GM12878 (cell line): ENCODE data around the gene IL17F. TPM values are rescaled to one million over a fixed set of nuclear protein-coding genes. Genes with fewer than 3 reads are reported as not detected.

ENCODE experiments used
- ATAC-seq: fragments of 200-7000 bp; cut with Tn5 transposase; 3 replicates; pipeline ENCODE4 v1.9.1; 2020; ENCODE audit warnings: mild to moderate bottlenecking, moderate library complexity
- BruUV-seq: library from RNA; stranded (reverse); fragments of 400-500 nt; replicated peaks from 2 replicates; lab custom pipeline; 2021; lab: Mats Ljungman, UMichigan
- CTCF ChIA-PET: fragments of 300-600 bp; sonication (Branson Sonifier 250); formaldehyde crosslinking; extraction: SDS; loops from one replicate; lab custom pipeline; 2021; ENCODE audit warnings: inconsistent platforms; lab: Yijun Ruan, JAX
- POLR2A ChIA-PET: fragments of 350-600 bp; formaldehyde crosslinking; extraction: SDS; loops from one replicate; lab custom pipeline; 2021; ENCODE audit warnings: inconsistent platforms; lab: Charles Lee
- RAD21 ChIA-PET: fragments of 300-600 bp; sonication (Branson Sonifier 250); formaldehyde crosslinking; loops from one replicate; lab custom pipeline; 2023; ENCODE audit warnings: antibody characterized with exemption; ENCODE audit not compliant: unreplicated experiment; lab: Charles Lee
- SMC1A ChIA-PET: fragments of 300-600 bp; sonication (Branson Sonifier 250); formaldehyde crosslinking; loops from one replicate; lab custom pipeline; 2023; ENCODE audit not compliant: unreplicated experiment, uncharacterized antibody; lab: Charles Lee
- DNase-seq: peaks from one replicate; pipeline ENCODE4 v3.0.0-alpha.2; 2011; ENCODE audit warnings: low read depth, low spot score
- FAIRE-seq: peaks from 3 replicates; lab custom pipeline; 2011; peaks lifted over from hg19 to GRCh38; lab: Jason Lieb, UNC
- H2AFZ ChIP-seq: 2 replicates; pipeline ENCODE4 v1.6.0; 2011; ENCODE audit warnings: low read depth, low read length, control low read depth; ENCODE audit not compliant: control insufficient read depth
- H3K27ac ChIP-seq: 2 replicates; pipeline ENCODE4 v1.5.1; 2011; ENCODE audit warnings: control low read depth; ENCODE audit not compliant: control insufficient read depth, insufficient read depth
- H3K27me3 ChIP-seq, 2 experiments: replicated peaks in 1 of 2; 2 replicates each; pipeline versions ENCODE4 v1.6.0 to v1.6.1; 2011; ENCODE audit warnings: low read length in 1 of 2; ENCODE audit not compliant: control insufficient read depth in 2 of 2, insufficient read depth in 2 of 2
- H3K36me3 ChIP-seq, 2 experiments: 2 replicates each; pipeline ENCODE4 v1.5.1; 2011; ENCODE audit warnings: low read length in 1 of 2; ENCODE audit not compliant: control insufficient read depth in 2 of 2, insufficient read depth in 2 of 2
- H3K4me1 ChIP-seq: 2 replicates; pipeline ENCODE4 v1.6.1; 2011; ENCODE audit warnings: mild to moderate bottlenecking, low read length, moderate library complexity, mixed read lengths; ENCODE audit not compliant: control insufficient read depth, insufficient read depth
- H3K4me2 ChIP-seq: 2 replicates; pipeline ENCODE4 v1.6.0; 2011; ENCODE audit warnings: control low read depth; ENCODE audit not compliant: control insufficient read depth, insufficient read depth
- H3K4me3 ChIP-seq: fragments of 200-600 bp; sonication (generic); 2 replicates; pipeline ENCODE4 v1.5.1; 2016
- H3K79me2 ChIP-seq: 2 replicates; pipeline ENCODE4 v1.6.0; 2011; ENCODE audit warnings: low read length; ENCODE audit not compliant: control insufficient read depth, insufficient read depth
- H3K9ac ChIP-seq: 2 replicates; pipeline ENCODE4 v1.8.0; 2011; ENCODE audit warnings: low read length, control low read depth, mixed read lengths; ENCODE audit not compliant: control insufficient read depth, insufficient read depth
- H3K9me3 ChIP-seq: replicated peaks from 3 replicates; pipeline ENCODE4 v1.5.1; 2011; ENCODE audit warnings: mild to moderate bottlenecking, low read length; ENCODE audit not compliant: control insufficient read depth, insufficient read depth
- H4K20me1 ChIP-seq: 2 replicates; pipeline ENCODE4 v1.6.0; 2011; ENCODE audit not compliant: control insufficient read depth, insufficient read depth
- EED ChIP-seq: sonication (generic); IDR thresholded peaks from 2 replicates; pipeline ENCODE4 v1.6.1; 2016; ENCODE audit warnings: antibody characterized with exemption, low read depth
- FOXM1 ChIP-seq: IDR thresholded peaks from 2 replicates; pipeline ENCODE4 v1.6.1; 2012; ENCODE audit warnings: low read depth, mild to moderate bottlenecking, inconsistent platforms, low read length, moderate library complexity
- IKZF1 ChIP-seq: fragments of 450-650 bp; conservative IDR thresholded peaks from 2 replicates; pipeline ENCODE4 v1.6.1; 2017; ENCODE audit warnings: antibody characterized with exemption, mild to moderate bottlenecking
- IKZF2 ChIP-seq, 2 experiments: fragments of 450-650 bp; IDR thresholded peaks; 2 replicates each; pipeline ENCODE4 v1.6.1; 2017; ENCODE audit warnings: mild to moderate bottlenecking in 2 of 2, moderate library complexity in 2 of 2
- IRF4 ChIP-seq: IDR thresholded peaks from 2 replicates; pipeline ENCODE4 v1.6.1; 2011; ENCODE audit warnings: low read depth, low read length
- JUNB ChIP-seq: IDR thresholded peaks from 2 replicates; pipeline ENCODE4 v1.6.1; 2016; ENCODE audit warnings: antibody characterized with exemption, mild to moderate bottlenecking
- LARP7 ChIP-seq: fragments of 450-650 bp; IDR thresholded peaks from 2 replicates; pipeline ENCODE4 v1.6.1; 2017; ENCODE audit warnings: mild to moderate bottlenecking
- RAD21 ChIP-seq: IDR thresholded peaks from 2 replicates; pipeline ENCODE4 v1.6.1; 2011; ENCODE audit warnings: mild to moderate bottlenecking, low read depth, low read length, moderate library complexity; ENCODE audit not compliant: insufficient read depth
- RUNX3 ChIP-seq: IDR thresholded peaks from 2 replicates; pipeline ENCODE4 v1.6.1; 2012; ENCODE audit warnings: low read length, inconsistent platforms
- SMC3 ChIP-seq: IDR thresholded peaks from 2 replicates; pipeline ENCODE4 v1.6.1; 2011; ENCODE audit warnings: low read length, improper control_type of control experiment, borderline replicate concordance
- YY1 ChIP-seq: IDR thresholded peaks from 2 replicates; pipeline ENCODE4 v1.6.1; 2011; ENCODE audit warnings: low read depth, mild to moderate bottlenecking, low read length
- WGBS: methylation state at CpG from one replicate; pipeline ENCODE4 v1.1.6; 2016; ENCODE audit warnings: low lambda C conversion rate; ENCODE audit not compliant: insufficient replicate concordance, insufficient coverage; ENCODE audit errors: missing lambda C conversion rate; 5-methylcytosine and 5-hydroxymethylcytosine counted together
- in situ Hi-C: fragments of 300-500 bp; cut with MboI; formaldehyde crosslinking; loops from 9 replicates; pipeline ENCODE4 v1.14.3; 2018; ENCODE audit warnings: mixed read lengths
- intact Hi-C: fragments of 100-400 bp; cut with micrococcal nuclease; formaldehyde crosslinking; loops from one replicate; pipeline ENCODE4 v1.14.2; 2022; ENCODE audit not compliant: unreplicated experiment
- polyA plus RNA-seq, 11 experiments: library from polyadenylated mRNA; depleted of rRNA in 4 of 11; unstranded in 6 of 11; stranded (reverse) in 5 of 11; fragments of >200 nt; fragmentation: Nextera tagmentation in 4 of 11; fragmentation: Illumina TruSeq in 1 of 11; extraction: Ambion mirVana in 4 of 11; extraction: Trizol in 1 of 11; gene quantifications; 1 replicate in 1 of 11; 2 replicates in 10 of 11; pipeline versions ENCODE4 v1.2.1 to v1.2.3, GENCODE V29; 2011 to 2016; ENCODE audit warnings: inconsistent platforms in 2 of 11, missing spikeins in 2 of 11, low read depth in 1 of 11
- total RNA-seq, 4 experiments: library from RNA; depleted of rRNA in 3 of 4; stranded (reverse); fragments of >200 nt in 3 of 4; fragmentation: Illumina TruSeq in 1 of 4; extraction: Trizol in 1 of 4; gene quantifications; 2 replicates each; pipeline versions ENCODE4 v1.2.1 to v1.2.3, GENCODE V29; 2013 to 2021
- TF ChIP-seq, protein P1 (sequence below), 3 experiments: IDR thresholded peaks in 2 of 3; conservative IDR thresholded peaks in 1 of 3; 2 replicates each; pipeline ENCODE4 v1.5.1; 2011; ENCODE audit warnings: low read depth in 3 of 3, low read length in 3 of 3, mild to moderate bottlenecking in 3 of 3, control low read depth in 2 of 3, moderate library complexity in 2 of 3, inconsistent platforms in 1 of 3, mixed read lengths in 1 of 3; ENCODE audit not compliant: control insufficient read depth in 2 of 3, insufficient read depth in 1 of 3; ENCODE audit errors: extremely low read depth in 1 of 3
- TF ChIP-seq, protein P2 (sequence below): fragments of 450-650 bp; IDR thresholded peaks from 2 replicates; pipeline ENCODE4 v1.6.1; 2017; ENCODE audit warnings: antibody characterized with exemption, mild to moderate bottlenecking, moderate library complexity
- TF ChIP-seq, protein P3 (sequence below): fragments of 450-650 bp; IDR thresholded peaks from 2 replicates; pipeline ENCODE4 v1.6.1; 2018; ENCODE audit warnings: mild to moderate bottlenecking, low read depth, moderate library complexity; ENCODE audit not compliant: partially characterized antibody

The IL17F gene
- total and polyA plus RNA-seq, 10 of the 15 experiments (the other 5 are each of a cell fraction or from before 2014, with no cell fraction given) = 0.20 TPM; not detected in 9

DNA sequence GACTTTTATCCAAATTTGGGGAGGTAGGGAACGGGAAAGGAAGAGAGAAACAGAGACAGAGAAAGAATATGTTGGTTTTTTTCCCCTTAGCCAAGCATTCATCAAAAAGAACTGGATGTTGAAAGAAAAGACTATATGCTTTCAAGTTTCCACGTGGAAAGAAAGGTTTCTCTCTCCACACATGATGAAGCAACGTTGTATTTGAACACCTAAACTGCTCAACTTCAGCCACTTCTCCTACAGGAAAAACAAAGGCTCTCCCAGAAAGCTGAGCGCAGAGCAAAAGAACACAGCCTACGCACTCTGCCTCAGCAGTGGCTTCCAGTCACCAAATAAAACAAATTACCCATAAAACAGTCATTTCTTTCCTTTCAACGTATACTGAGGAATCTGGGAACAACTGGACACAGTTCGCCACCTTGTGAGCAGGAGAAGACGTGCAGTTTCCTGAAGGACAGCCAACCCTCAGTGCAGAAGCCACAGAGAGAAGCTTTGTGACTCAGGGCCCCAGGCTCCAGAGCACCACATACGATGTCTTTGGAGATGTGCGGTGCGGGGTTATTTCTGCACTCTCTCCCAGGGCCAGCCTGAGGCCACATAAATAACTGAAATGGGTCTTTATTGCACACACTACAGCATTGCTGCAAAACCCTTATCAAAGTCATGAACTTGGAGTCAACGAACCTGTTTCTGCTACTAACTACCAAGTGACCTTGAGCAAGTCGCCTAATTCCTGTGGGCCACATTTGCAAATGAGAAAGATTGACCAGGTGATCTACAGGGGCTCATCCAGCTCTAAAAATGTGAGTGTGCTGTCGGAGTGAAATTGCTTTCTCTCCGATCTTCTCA is 10.1 kb downstream of the IL17F start:
- H2AFZ ChIP-seq = no peak overlapping the region
- peaks cover 9% of the 10 kb centered on the region for H3K4me1 ChIP-seq
- H3K27ac ChIP-seq = no peak overlapping the region
- ChIA-PET CTCF (interaction anchor here (0.6 to 5.9 kb wide), 18 partner anchors 21 to 205 kb away, joined by 3 to 91 read pairs (median 5); no protein-coding TSS in a partner anchor), RAD21 (interaction anchor here (0.5 to 5.0 kb wide), 7 partner anchors 24 to 861 kb away, joined by 3 to 28 read pairs (median 3); no protein-coding TSS in a partner anchor), POLR2A (no interaction called here), SMC1A (interaction anchor here (0.6 to 5.6 kb wide), 20 partner anchors 8 to 170 kb away, joined by 3 to 45 read pairs (median 4); partner anchors contain the start of gene IL17F)
- in situ Hi-C loops = loop anchor here (5.0 to 10.0 kb wide), 2 partner anchors 72 to 379 kb away; no protein-coding TSS in a partner anchor
- peaks cover 0 to 2% of the 10 kb centered on the region in 2 experiments; a peak in 2 of 4 replicates for H3K27me3 ChIP-seq
- no TSS peak for BruUV-seq
- no peaks in the 10 kb centered on the region for H3K79me2 ChIP-seq
- FAIRE-seq (peak; percentile 86), ATAC-seq (peak; percentile 81), DNase-seq (no peak)
- no peak overlapping the region for H3K4me2 ChIP-seq
- H3K36me3 ChIP-seq = no peaks in the 10 kb centered on the region
- no peaks in the 10 kb centered on the region; the same call in 2 of the 3 replicates for H3K9me3 ChIP-seq
- 39% methylated on average over 15 of the region's 15 CpGs for WGBS
- no peaks in the 10 kb centered on the region for H4K20me1 ChIP-seq
- no peak overlapping the region for H3K9ac ChIP-seq
- intact Hi-C loops = loop anchor here (1.0 to 5.0 kb wide), 4 partner anchors 29 to 171 kb away; partner anchors contain the start of gene PKHD1
- H3K4me3 ChIP-seq = no peak overlapping the region
- TF ChIP-seq YY1 (peak; percentile 62; the same call in 1 of the 2 replicates), RAD21 (peak; percentile 93), IKZF2 (IDR thresholded peaks at IDR 0.05) (0 out of 4 replicates have a peak, but pooled peaks of 1 of the 2 experiments have one; percentile 20), SMC3 (peak; percentile 92), RUNX3 (0 out of 2 replicates have a peak, but pooled peaks have one; percentile 17), JUNB (peak; percentile 26; the same call in 1 of the 2 replicates), LARP7 (no peak), IKZF1 (peak; percentile 40; the same call in 1 of the 2 replicates), FOXM1 (peak; percentile 57; the same call in 1 of the 2 replicates), EED (0 out of 2 replicates have a peak, but pooled peaks have one; percentile 27), IRF4 (peak; percentile 77; the same call in 1 of the 2 replicates)
- TF ChIP-seq, protein P1, sequence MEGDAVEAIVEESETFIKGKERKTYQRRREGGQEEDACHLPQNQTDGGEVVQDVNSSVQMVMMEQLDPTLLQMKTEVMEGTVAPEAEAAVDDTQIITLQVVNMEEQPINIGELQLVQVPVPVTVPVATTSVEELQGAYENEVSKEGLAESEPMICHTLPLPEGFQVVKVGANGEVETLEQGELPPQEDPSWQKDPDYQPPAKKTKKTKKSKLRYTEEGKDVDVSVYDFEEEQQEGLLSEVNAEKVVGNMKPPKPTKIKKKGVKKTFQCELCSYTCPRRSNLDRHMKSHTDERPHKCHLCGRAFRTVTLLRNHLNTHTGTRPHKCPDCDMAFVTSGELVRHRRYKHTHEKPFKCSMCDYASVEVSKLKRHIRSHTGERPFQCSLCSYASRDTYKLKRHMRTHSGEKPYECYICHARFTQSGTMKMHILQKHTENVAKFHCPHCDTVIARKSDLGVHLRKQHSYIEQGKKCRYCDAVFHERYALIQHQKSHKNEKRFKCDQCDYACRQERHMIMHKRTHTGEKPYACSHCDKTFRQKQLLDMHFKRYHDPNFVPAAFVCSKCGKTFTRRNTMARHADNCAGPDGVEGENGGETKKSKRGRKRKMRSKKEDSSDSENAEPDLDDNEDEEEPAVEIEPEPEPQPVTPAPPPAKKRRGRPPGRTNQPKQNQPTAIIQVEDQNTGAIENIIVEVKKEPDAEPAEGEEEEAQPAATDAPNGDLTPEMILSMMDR (IDR thresholded peaks at IDR 0.05 in 2 of 3, conservative IDR thresholded peaks at IDR 0.05 in 1 of 3; ENCODE audit: control insufficient read depth in 2 of 3, extremely low read depth in 1 of 3, insufficient read depth in 1 of 3, low read depth in 3 of 3, low read length in 3 of 3) = peak; percentile 71 to 78 (median 75)
- TF ChIP-seq, protein P2, sequence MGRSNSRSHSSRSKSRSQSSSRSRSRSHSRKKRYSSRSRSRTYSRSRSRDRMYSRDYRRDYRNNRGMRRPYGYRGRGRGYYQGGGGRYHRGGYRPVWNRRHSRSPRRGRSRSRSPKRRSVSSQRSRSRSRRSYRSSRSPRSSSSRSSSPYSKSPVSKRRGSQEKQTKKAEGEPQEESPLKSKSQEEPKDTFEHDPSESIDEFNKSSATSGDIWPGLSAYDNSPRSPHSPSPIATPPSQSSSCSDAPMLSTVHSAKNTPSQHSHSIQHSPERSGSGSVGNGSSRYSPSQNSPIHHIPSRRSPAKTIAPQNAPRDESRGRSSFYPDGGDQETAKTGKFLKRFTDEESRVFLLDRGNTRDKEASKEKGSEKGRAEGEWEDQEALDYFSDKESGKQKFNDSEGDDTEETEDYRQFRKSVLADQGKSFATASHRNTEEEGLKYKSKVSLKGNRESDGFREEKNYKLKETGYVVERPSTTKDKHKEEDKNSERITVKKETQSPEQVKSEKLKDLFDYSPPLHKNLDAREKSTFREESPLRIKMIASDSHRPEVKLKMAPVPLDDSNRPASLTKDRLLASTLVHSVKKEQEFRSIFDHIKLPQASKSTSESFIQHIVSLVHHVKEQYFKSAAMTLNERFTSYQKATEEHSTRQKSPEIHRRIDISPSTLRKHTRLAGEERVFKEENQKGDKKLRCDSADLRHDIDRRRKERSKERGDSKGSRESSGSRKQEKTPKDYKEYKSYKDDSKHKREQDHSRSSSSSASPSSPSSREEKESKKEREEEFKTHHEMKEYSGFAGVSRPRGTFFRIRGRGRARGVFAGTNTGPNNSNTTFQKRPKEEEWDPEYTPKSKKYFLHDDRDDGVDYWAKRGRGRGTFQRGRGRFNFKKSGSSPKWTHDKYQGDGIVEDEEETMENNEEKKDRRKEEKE = no peak
- TF ChIP-seq, protein P3, sequence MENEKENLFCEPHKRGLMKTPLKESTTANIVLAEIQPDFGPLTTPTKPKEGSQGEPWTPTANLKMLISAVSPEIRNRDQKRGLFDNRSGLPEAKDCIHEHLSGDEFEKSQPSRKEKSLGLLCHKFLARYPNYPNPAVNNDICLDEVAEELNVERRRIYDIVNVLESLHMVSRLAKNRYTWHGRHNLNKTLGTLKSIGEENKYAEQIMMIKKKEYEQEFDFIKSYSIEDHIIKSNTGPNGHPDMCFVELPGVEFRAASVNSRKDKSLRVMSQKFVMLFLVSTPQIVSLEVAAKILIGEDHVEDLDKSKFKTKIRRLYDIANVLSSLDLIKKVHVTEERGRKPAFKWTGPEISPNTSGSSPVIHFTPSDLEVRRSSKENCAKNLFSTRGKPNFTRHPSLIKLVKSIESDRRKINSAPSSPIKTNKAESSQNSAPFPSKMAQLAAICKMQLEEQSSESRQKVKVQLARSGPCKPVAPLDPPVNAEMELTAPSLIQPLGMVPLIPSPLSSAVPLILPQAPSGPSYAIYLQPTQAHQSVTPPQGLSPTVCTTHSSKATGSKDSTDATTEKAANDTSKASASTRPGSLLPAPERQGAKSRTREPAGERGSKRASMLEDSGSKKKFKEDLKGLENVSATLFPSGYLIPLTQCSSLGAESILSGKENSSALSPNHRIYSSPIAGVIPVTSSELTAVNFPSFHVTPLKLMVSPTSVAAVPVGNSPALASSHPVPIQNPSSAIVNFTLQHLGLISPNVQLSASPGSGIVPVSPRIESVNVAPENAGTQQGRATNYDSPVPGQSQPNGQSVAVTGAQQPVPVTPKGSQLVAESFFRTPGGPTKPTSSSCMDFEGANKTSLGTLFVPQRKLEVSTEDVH = no peak
